CD4-positive, alpha-beta memory T cell (primary cell): ENCODE results near the gene PPP1R13B. TPM values are rescaled to one million over a fixed set of nuclear protein-coding genes. Genes with fewer than 3 reads are reported as not detected.

Source experiments
- CTCF ChIA-PET: fragments of 350-600 bp; sonication (Branson Sonifier 250); formaldehyde crosslinking; loops from one replicate; lab custom pipeline; 2021; ENCODE audit warnings: inconsistent platforms; ENCODE audit not compliant: partially characterized antibody; lab: Charles Lee
- POLR2A ChIA-PET: fragments of 350-600 bp; sonication (Branson Sonifier 250); formaldehyde crosslinking; loops from one replicate; lab custom pipeline; 2021; ENCODE audit not compliant: partially characterized antibody; lab: Charles Lee
- DNase-seq, 5 donors: peaks; one replicate each; pipeline versions ENCODE4 v3.0.0 to v3.0.0-alpha.2; 2020 to 2022; ENCODE audit warnings: mixed read lengths in 1 of 5
- H3K27ac ChIP-seq: one replicate; pipeline ENCODE4 v1.7.0; 2013; ENCODE audit warnings: low read depth, low read length
- H3K27me3 ChIP-seq: 2 replicates; pipeline ENCODE4 v1.7.0; 2013; ENCODE audit warnings: mild to moderate bottlenecking, low read length, moderate library complexity; ENCODE audit not compliant: insufficient read depth
- H3K36me3 ChIP-seq: 2 replicates; pipeline ENCODE4 v1.7.0; 2013; ENCODE audit warnings: mild to moderate bottlenecking, low read length, moderate library complexity; ENCODE audit not compliant: insufficient read depth
- H3K4me1 ChIP-seq: 2 replicates; pipeline ENCODE4 v1.7.0; 2013; ENCODE audit warnings: mild to moderate bottlenecking, low read length, moderate library complexity; ENCODE audit not compliant: insufficient read depth
- H3K4me3 ChIP-seq, 2 donors: one replicate each; pipeline ENCODE4 v1.7.0; 2013; ENCODE audit warnings: low read length in 2 of 2, mild to moderate bottlenecking in 1 of 2
- H3K9me3 ChIP-seq, 2 donors: one replicate each; pipeline ENCODE4 v1.7.0; 2013; ENCODE audit warnings: low read length in 2 of 2, control low read depth in 1 of 2; ENCODE audit not compliant: control insufficient read depth in 1 of 2
- H3K27ac Mint-ChIP-seq, 7 donors: one replicate each; pipeline ENCODE4 v1.8.0; 2020 to 2021; ENCODE audit warnings: mixed read lengths in 7 of 7, mild to moderate bottlenecking in 6 of 7, inconsistent platforms in 3 of 7, moderate library complexity in 3 of 7
- H3K27me3 Mint-ChIP-seq, 2 donors: one replicate each; pipeline ENCODE4 v1.8.0; 2020 to 2021; ENCODE audit warnings: mixed read lengths in 2 of 2
- H3K36me3 Mint-ChIP-seq, 2 donors: one replicate each; pipeline ENCODE4 v1.8.0; 2020 to 2021; ENCODE audit warnings: mixed read lengths in 2 of 2, inconsistent platforms in 1 of 2, mild to moderate bottlenecking in 1 of 2
- H3K4me1 Mint-ChIP-seq, 4 donors: one replicate each; pipeline ENCODE4 v1.8.0; 2020 to 2021; ENCODE audit warnings: mixed read lengths in 4 of 4, mild to moderate bottlenecking in 1 of 4
- H3K4me3 Mint-ChIP-seq, 8 donors: one replicate each; pipeline ENCODE4 v1.8.0; 2020 to 2021; ENCODE audit warnings: mixed read lengths in 8 of 8, mild to moderate bottlenecking in 7 of 8, moderate library complexity in 6 of 8, inconsistent platforms in 3 of 8
- H3K9me3 Mint-ChIP-seq, 8 donors: one replicate each; pipeline ENCODE4 v1.8.0; 2020 to 2021; ENCODE audit warnings: mixed read lengths in 8 of 8, mild to moderate bottlenecking in 5 of 8, inconsistent platforms in 3 of 8, moderate library complexity in 1 of 8
- intact Hi-C: fragments of 100-400 bp; cut with micrococcal nuclease; formaldehyde crosslinking; loops from one replicate; pipeline ENCODE4 v1.15.1; 2023
- polyA plus RNA-seq, 2 donors: library from polyadenylated mRNA; unstranded; fragments of 300-500 nt; fragmentation: Illumina TruSeq; gene quantifications; one replicate each; pipeline ENCODE4 v1.2.3, GENCODE V29; 2021
- total RNA-seq, 2 experiments: library from RNA; stranded (reverse); gene quantifications; one replicate each; pipeline ENCODE4 v1.2.3, GENCODE V29; 2021

PPP1R13B gene
- total and polyA plus RNA-seq, 4 experiments from 2014 or later: 0.72 to 30.5 (median 15.7) TPM

GRCh38 chr14:103767336-103767894 is 80.0 kb downstream of the PPP1R13B start:
- Histone ChIP-seq H3K4me3 (no peak overlapping the region), H3K36me3 (no peaks in the 10 kb centered on the region), H3K27ac (no peak overlapping the region), H3K9me3 (no peaks in the 10 kb centered on the region), H3K4me1 (no peaks in the 10 kb centered on the region), H3K27me3 (no peaks in the 10 kb centered on the region)
- no peak for DNase-seq
- no peaks in the 10 kb centered on the region for H3K27me3 Mint-ChIP-seq
- ChIA-PET POLR2A (no interaction called here), CTCF (no interaction called here)
- H3K27ac Mint-ChIP-seq: peak overlapping the region in 1 of 7 donors; percentile 35
- peaks cover 0 to 2% (median 0%) of the 10 kb centered on the region in 4 donors for H3K4me1 Mint-ChIP-seq
- intact Hi-C loops: no loop called here
- H3K4me3 Mint-ChIP-seq: no peak overlapping the region
- H3K9me3 Mint-ChIP-seq: peaks cover 0 to 4% (median 0%) of the 10 kb centered on the region in 8 donors
- peaks cover 18 to 27% of the 10 kb centered on the region in 2 donors for H3K36me3 Mint-ChIP-seq

GRCh38 chr14:103765526-103765925 is 81.8 kb downstream of the PPP1R13B start:
- no peaks in the 10 kb centered on the region for H3K4me1 ChIP-seq

GRCh38 chr14:103763730-103764488 is 83.5 kb downstream of the PPP1R13B start:
- Histone ChIP-seq H3K9me3 (no peaks in the 10 kb centered on the region), H3K4me1 (no peaks in the 10 kb centered on the region), H3K4me3 (no peak overlapping the region), H3K36me3 (no peaks in the 10 kb centered on the region), H3K27me3 (no peaks in the 10 kb centered on the region), H3K27ac (no peak overlapping the region)
- H3K4me3 Mint-ChIP-seq: no peak overlapping the region
- intact Hi-C loops: no loop called here
- ChIA-PET CTCF (no interaction called here), POLR2A (no interaction called here)
- H3K9me3 Mint-ChIP-seq: no peaks in the 10 kb centered on the region
- peaks cover 0 to 2% (median 0%) of the 10 kb centered on the region in 4 donors for H3K4me1 Mint-ChIP-seq
- no peak for DNase-seq
- H3K27me3 Mint-ChIP-seq: no peaks in the 10 kb centered on the region
- peaks cover 7 to 9% of the 10 kb centered on the region in 2 donors for H3K36me3 Mint-ChIP-seq
- H3K27ac Mint-ChIP-seq: peak overlapping the region in 2 of 7 donors; percentile 15 to 42

More at GRCh38 chr14:103765526-103765925, 81.8 kb downstream of the PPP1R13B start:
- CTCF ChIA-PET: no interaction called here
- Mint-ChIP-seq H3K4me1 (peaks cover 0 to 2% (median 0%) of the 10 kb centered on the region in 4 donors), H3K4me3 (no peak overlapping the region), H3K36me3 (peaks cover 7 to 12% of the 10 kb centered on the region in 2 donors), H3K27ac (no peak overlapping the region), H3K27me3 (no peaks in the 10 kb centered on the region), H3K9me3 (no peaks in the 10 kb centered on the region)
- intact Hi-C loops: no loop called here
- H3K27ac ChIP-seq: no peak overlapping the region
- H3K9me3 ChIP-seq: no peaks in the 10 kb centered on the region
- no peaks in the 10 kb centered on the region for H3K27me3 ChIP-seq
- no peak overlapping the region for H3K4me3 ChIP-seq
- POLR2A ChIA-PET: no interaction called here
- no peaks in the 10 kb centered on the region for H3K36me3 ChIP-seq
- no peak for DNase-seq

- no peak overlapping the region for H3K4me3 ChIP-seq
- H3K27me3 Mint-ChIP-seq: no peaks in the 10 kb centered on the region
- H3K36me3 ChIP-seq: no peaks in the 10 kb centered on the region
- no peak for DNase-seq
- peaks cover 0 to 2% (median 0%) of the 10 kb centered on the region in 4 donors for H3K4me1 Mint-ChIP-seq
- no peak overlapping the region for H3K27ac Mint-ChIP-seq
- ChIA-PET POLR2A (no interaction called here), CTCF (no interaction called here)
- intact Hi-C loops: no loop called here
- H3K9me3 ChIP-seq: no peaks in the 10 kb centered on the region
- H3K36me3 Mint-ChIP-seq: peaks cover 7 to 8% of the 10 kb centered on the region in 2 donors
- H3K9me3 Mint-ChIP-seq: no peaks in the 10 kb centered on the region
- H3K27ac ChIP-seq: no peak overlapping the region
- no peaks in the 10 kb centered on the region for H3K4me1 ChIP-seq
- no peaks in the 10 kb centered on the region for H3K27me3 ChIP-seq
- no peak overlapping the region for H3K4me3 Mint-ChIP-seq
Measured at GRCh38 chr14:103762541-103762940, 84.8 kb downstream of the PPP1R13B start.

- CTCF ChIA-PET: no interaction called here
- Histone ChIP-seq H3K9me3 (no peaks in the 10 kb centered on the region), H3K27me3 (no peaks in the 10 kb centered on the region), H3K36me3 (no peaks in the 10 kb centered on the region), H3K27ac (no peak overlapping the region), H3K4me1 (no peaks in the 10 kb centered on the region), H3K4me3 (no peak overlapping the region)
- Mint-ChIP-seq H3K9me3 (no peaks in the 10 kb centered on the region), H3K27me3 (no peaks in the 10 kb centered on the region), H3K36me3 (peaks cover 5 to 7% of the 10 kb centered on the region in 2 donors), H3K4me3 (no peak overlapping the region), H3K4me1 (peaks cover 0 to 2% (median 0%) of the 10 kb centered on the region in 4 donors), H3K27ac (no peak overlapping the region)
- intact Hi-C loops: no loop called here
- POLR2A ChIA-PET: no interaction called here
- no peak for DNase-seq
Measured at GRCh38 chr14:103762036-103762435, 85.3 kb downstream of the PPP1R13B start.

GRCh38 chr14:103758059-103758776 is 89.2 kb downstream of the PPP1R13B start:
- no peak overlapping the region for H3K27ac ChIP-seq
- H3K27me3 Mint-ChIP-seq: no peaks in the 10 kb centered on the region
- no peaks in the 10 kb centered on the region for H3K4me1 Mint-ChIP-seq
- no peaks in the 10 kb centered on the region for H3K36me3 ChIP-seq
- H3K4me3 ChIP-seq: no peak overlapping the region
- ChIA-PET CTCF (interaction anchor here (1.2 kb wide), 1 partner anchor 143 kb away, joined by 4 read pairs; no protein-coding TSS in a partner anchor), POLR2A (interaction anchor here (0.7 kb wide), 1 partner anchor 29 kb away, joined by 6 read pairs; no protein-coding TSS in a partner anchor)
- H3K9me3 Mint-ChIP-seq: no peaks in the 10 kb centered on the region
- intact Hi-C loops: no loop called here
- H3K27ac Mint-ChIP-seq: peak overlapping the region in 1 of 7 donors; percentile 47
- H3K4me3 Mint-ChIP-seq: no peak overlapping the region
- H3K9me3 ChIP-seq: no peaks in the 10 kb centered on the region
- no peak for DNase-seq
- H3K36me3 Mint-ChIP-seq: peaks cover 3 to 4% of the 10 kb centered on the region in 2 donors
- no peaks in the 10 kb centered on the region for H3K4me1 ChIP-seq
- H3K27me3 ChIP-seq: no peaks in the 10 kb centered on the region

- ChIA-PET POLR2A (no interaction called here), CTCF (no interaction called here)
- Histone ChIP-seq H3K27ac (no peak overlapping the region), H3K9me3 (no peaks in the 10 kb centered on the region), H3K27me3 (no peaks in the 10 kb centered on the region), H3K4me1 (no peaks in the 10 kb centered on the region), H3K4me3 (no peak overlapping the region), H3K36me3 (no peaks in the 10 kb centered on the region)
- intact Hi-C loops: no loop called here
- Mint-ChIP-seq H3K4me1 (no peaks in the 10 kb centered on the region), H3K27ac (no peak overlapping the region), H3K27me3 (no peaks in the 10 kb centered on the region), H3K9me3 (no peaks in the 10 kb centered on the region), H3K36me3 (peaks cover 3 to 10% of the 10 kb centered on the region in 2 donors), H3K4me3 (no peak overlapping the region)
- no peak for DNase-seq
Measured at GRCh38 chr14:103755060-103755459, 92.3 kb downstream of the PPP1R13B start.
